Prostate gland (tissue), 2 donors: ENCODE results near the gene SCFD2.

Experiments
- POLR2A ChIP-seq: fragments of 450-650 bp; IDR thresholded peaks from one replicate; pipeline ENCODE4 v1.6.1; 2016; ENCODE audit warnings: antibody characterized with exemption, mild to moderate bottlenecking
- TF ChIP-seq, protein P1 (sequence below), 4 experiments: fragments of 200-600 bp in 2 of 4; fragments of 450-650 bp in 2 of 4; sonication (generic) in 2 of 4; IDR thresholded peaks; 1 replicate in 3 of 4; 2 replicates in 1 of 4; pipeline ENCODE4 v1.5.1; 2016 to 2019; ENCODE audit warnings: antibody characterized with exemption in 4 of 4, mild to moderate bottlenecking in 2 of 4, moderate library complexity in 2 of 4

DNA sequence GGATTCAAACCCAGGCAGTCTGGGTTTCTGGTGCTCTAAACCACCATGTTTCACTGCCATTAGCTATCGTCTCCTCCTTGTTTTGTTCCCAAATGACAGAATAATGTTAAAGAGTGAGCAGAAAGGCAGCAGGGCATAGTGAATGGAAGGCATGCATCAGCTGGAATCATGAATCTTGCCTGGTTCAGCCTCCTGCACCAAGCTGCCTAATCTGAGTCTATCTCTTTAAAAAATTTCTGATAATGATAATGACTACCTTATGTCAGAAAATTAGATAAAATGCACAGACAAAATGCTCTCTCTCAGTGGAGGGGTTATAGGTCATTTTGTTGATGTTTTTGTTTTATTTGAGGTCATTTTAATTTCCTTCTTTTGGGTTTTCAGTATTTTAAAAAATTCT, 316.3 kb downstream of the SCFD2 start:
- TF ChIP-seq, protein P1, sequence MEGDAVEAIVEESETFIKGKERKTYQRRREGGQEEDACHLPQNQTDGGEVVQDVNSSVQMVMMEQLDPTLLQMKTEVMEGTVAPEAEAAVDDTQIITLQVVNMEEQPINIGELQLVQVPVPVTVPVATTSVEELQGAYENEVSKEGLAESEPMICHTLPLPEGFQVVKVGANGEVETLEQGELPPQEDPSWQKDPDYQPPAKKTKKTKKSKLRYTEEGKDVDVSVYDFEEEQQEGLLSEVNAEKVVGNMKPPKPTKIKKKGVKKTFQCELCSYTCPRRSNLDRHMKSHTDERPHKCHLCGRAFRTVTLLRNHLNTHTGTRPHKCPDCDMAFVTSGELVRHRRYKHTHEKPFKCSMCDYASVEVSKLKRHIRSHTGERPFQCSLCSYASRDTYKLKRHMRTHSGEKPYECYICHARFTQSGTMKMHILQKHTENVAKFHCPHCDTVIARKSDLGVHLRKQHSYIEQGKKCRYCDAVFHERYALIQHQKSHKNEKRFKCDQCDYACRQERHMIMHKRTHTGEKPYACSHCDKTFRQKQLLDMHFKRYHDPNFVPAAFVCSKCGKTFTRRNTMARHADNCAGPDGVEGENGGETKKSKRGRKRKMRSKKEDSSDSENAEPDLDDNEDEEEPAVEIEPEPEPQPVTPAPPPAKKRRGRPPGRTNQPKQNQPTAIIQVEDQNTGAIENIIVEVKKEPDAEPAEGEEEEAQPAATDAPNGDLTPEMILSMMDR (IDR thresholded peaks at IDR 0.05): no peak
- TF ChIP-seq POLR2A: no peak
